Activated CD8-positive, alpha-beta T cell treated with anti-CD3 and anti-CD28 coated beads for 36 hours (primary cell): Measurements from ENCODE around the gene ANKRD22. TPM values are rescaled to one million over a fixed set of nuclear protein-coding genes. Genes with fewer than 3 reads are reported as not detected.

Source experiments
- ATAC-seq: fragments of 200-7000 bp; cut with Tn5 transposase; one replicate; pipeline ENCODE4 v1.10.0; 2021; ENCODE audit warnings: mild to moderate bottlenecking, moderate library complexity
- CTCF ChIA-PET: fragments of 350-600 bp; sonication (Branson Sonifier 250); formaldehyde crosslinking; loops from one replicate; lab custom pipeline; 2021; ENCODE audit warnings: antibody characterized with exemption; lab: Charles Lee
- POLR2A ChIA-PET: fragments of 350-600 bp; sonication (Branson Sonifier 250); formaldehyde crosslinking; loops from one replicate; lab custom pipeline; 2021; ENCODE audit warnings: antibody characterized with exemption; lab: Charles Lee
- DNase-seq: peaks from one replicate; pipeline ENCODE4 v3.0.0-alpha.2; 2020
- H3K27ac Mint-ChIP-seq: one replicate; pipeline ENCODE4 v1.8.0; 2021; ENCODE audit warnings: mild to moderate bottlenecking, mixed read lengths
- H3K27me3 Mint-ChIP-seq: one replicate; pipeline ENCODE4 v1.8.0; 2021; ENCODE audit warnings: mixed read lengths
- H3K36me3 Mint-ChIP-seq: one replicate; pipeline ENCODE4 v1.8.0; 2021; ENCODE audit warnings: low read depth, mixed read lengths
- H3K4me1 Mint-ChIP-seq: one replicate; pipeline ENCODE4 v1.8.0; 2021; ENCODE audit warnings: low read depth, mixed read lengths
- H3K4me3 Mint-ChIP-seq: one replicate; pipeline ENCODE4 v1.8.0; 2021; ENCODE audit warnings: mild to moderate bottlenecking, moderate library complexity, mixed read lengths
- H3K9me3 Mint-ChIP-seq: one replicate; pipeline ENCODE4 v1.8.0; 2021; ENCODE audit warnings: mixed read lengths
- intact Hi-C: fragments of 100-400 bp; cut with micrococcal nuclease; formaldehyde crosslinking; loops from one replicate; pipeline ENCODE4 v1.10.0; 2022
- total RNA-seq, 2 experiments: library from RNA; stranded (reverse); gene quantifications; one replicate each; pipeline ENCODE4 v1.2.3, GENCODE V29; 2021
- TF ChIP-seq, protein P1 (sequence below): fragments of 200-600 bp; IDR thresholded peaks from one replicate; pipeline ENCODE4 v1.8.0; 2022; ENCODE audit warnings: antibody characterized with exemption, mild to moderate bottlenecking

Gene ANKRD22
- total RNA-seq, 2 experiments from 2014 or later = not detected

DNA sequence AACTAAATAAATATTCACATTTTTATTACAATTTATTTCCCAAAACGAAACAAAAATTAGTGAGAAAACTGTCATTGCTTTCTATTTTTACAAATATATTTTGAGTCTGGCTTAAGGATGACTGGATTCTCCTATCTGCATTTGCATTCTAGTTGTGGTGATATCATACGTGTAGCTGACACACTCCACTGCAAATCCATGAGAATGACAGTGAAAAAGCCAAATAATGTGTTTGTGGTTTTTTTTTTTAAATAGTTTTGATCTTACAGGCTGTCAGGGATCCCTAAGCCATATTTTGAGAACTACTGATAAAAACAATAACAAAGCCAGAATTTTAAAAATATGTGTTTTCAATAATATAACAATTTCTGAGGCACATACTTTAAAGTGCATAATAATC, 22.6 kb upstream of the ANKRD22 start:
- Mint-ChIP-seq H3K4me1 (peaks cover 20% of the 10 kb centered on the region), H3K4me3 (no peak overlapping the region), H3K9me3 (no peaks in the 10 kb centered on the region), H3K27ac (no peak overlapping the region), H3K27me3 (peaks cover 2% of the 10 kb centered on the region), H3K36me3 (no peaks in the 10 kb centered on the region)
- intact Hi-C loops = no loop called here
- ATAC-seq (no peak), DNase-seq (no peak)
- ChIA-PET CTCF (interaction anchor here (1.0 to 1.7 kb wide), 4 partner anchors 12 to 59 kb away, joined by 3 to 5 read pairs (median 4); no protein-coding TSS in a partner anchor), POLR2A (interaction anchor here (1.0 kb wide), 1 partner anchor 40 kb away, joined by 4 read pairs; no protein-coding TSS in a partner anchor)
- TF ChIP-seq, protein P1, sequence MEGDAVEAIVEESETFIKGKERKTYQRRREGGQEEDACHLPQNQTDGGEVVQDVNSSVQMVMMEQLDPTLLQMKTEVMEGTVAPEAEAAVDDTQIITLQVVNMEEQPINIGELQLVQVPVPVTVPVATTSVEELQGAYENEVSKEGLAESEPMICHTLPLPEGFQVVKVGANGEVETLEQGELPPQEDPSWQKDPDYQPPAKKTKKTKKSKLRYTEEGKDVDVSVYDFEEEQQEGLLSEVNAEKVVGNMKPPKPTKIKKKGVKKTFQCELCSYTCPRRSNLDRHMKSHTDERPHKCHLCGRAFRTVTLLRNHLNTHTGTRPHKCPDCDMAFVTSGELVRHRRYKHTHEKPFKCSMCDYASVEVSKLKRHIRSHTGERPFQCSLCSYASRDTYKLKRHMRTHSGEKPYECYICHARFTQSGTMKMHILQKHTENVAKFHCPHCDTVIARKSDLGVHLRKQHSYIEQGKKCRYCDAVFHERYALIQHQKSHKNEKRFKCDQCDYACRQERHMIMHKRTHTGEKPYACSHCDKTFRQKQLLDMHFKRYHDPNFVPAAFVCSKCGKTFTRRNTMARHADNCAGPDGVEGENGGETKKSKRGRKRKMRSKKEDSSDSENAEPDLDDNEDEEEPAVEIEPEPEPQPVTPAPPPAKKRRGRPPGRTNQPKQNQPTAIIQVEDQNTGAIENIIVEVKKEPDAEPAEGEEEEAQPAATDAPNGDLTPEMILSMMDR = no peak

DNA sequence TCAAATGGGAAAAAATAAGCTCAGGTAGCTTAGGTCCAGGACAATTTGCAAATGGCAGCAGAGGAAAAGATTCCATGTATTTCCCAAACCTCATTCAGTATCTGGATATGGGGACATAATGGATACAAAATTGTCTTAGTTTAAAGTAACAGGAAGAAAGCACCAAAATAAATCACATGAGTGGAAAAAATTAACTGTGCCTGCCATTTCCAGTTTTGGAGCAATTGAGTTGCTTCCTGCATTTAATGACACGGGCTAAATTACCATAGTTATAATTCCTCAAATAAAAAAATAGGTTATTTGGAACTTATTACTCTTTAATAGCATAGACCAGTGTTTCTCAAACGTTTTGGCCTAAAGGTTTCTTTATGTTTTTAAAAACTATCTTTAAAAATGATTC, 22.1 kb upstream of the ANKRD22 start:
- peaks cover 2% of the 10 kb centered on the region for H3K27me3 Mint-ChIP-seq
- H3K36me3 Mint-ChIP-seq = no peaks in the 10 kb centered on the region
- H3K4me1 Mint-ChIP-seq = peaks cover 15% of the 10 kb centered on the region
- DNase-seq (no peak), ATAC-seq (no peak)
- no peaks in the 10 kb centered on the region for H3K9me3 Mint-ChIP-seq
- ChIA-PET CTCF (interaction anchor here (1.0 to 1.7 kb wide), 4 partner anchors 12 to 59 kb away, joined by 3 to 5 read pairs (median 4); no protein-coding TSS in a partner anchor), POLR2A (no interaction called here)
- TF ChIP-seq, protein P1 = no peak
- H3K4me3 Mint-ChIP-seq = no peak overlapping the region
- intact Hi-C loops = no loop called here
- no peak overlapping the region for H3K27ac Mint-ChIP-seq

DNA sequence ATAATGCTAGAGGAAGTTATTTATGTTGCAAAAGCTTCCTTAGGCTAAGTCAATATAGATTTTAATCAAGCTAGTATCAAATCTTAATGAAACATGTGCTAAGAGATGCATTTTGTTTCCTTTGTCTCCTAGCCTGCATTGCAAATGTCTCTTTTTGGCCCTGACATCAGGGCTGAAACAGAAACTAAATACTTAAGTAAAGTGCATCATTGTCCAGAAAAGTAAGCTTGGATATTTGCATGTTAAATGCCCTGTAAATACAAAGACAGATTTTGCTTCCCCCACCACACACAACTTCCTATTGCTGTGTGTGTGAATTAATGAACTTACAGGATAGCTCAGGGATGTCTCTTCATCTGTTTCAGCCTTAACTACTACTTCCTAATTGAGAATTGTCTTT, 18.4 kb upstream of the ANKRD22 start:
- Mint-ChIP-seq H3K9me3 (no peaks in the 10 kb centered on the region), H3K27me3 (peaks cover 2% of the 10 kb centered on the region), H3K4me1 (no peaks in the 10 kb centered on the region), H3K27ac (no peak overlapping the region), H3K4me3 (no peak overlapping the region), H3K36me3 (no peaks in the 10 kb centered on the region)
- no peak for ATAC-seq
- ChIA-PET POLR2A (interaction anchor here (0.6 to 2.0 kb wide), 2 partner anchors 9 to 10 kb away, joined by 3 to 15 read pairs; partner anchors contain the start of gene STAMBPL1), CTCF (interaction anchor here (1.1 to 2.7 kb wide), 5 partner anchors 10 to 63 kb away, joined by 3 to 19 read pairs (median 6); partner anchors contain the start of gene STAMBPL1)
- TF ChIP-seq, protein P1 = no peak
- no peak for DNase-seq
- intact Hi-C loops = no loop called here

DNA sequence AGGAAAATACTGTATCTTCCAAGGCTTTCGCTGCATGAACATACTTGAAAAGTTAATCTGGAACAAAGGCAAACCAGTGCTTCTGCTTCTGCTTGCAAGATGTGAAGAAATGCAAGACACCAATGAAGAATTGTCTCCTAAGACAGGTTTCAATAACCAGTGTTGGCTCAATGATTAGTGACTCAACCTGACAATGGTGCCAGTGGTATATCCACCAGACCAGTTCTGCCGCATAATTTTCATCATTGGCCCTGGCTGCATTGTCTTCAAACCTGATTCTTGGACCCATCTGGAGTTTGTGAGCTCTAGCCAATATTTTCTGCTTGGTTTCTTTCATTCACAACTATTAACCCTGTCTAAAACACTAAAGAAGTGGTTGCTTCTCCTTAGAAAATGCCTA, 14.8 kb upstream of the ANKRD22 start:
- no peak overlapping the region for H3K4me3 Mint-ChIP-seq
- intact Hi-C loops = no loop called here
- no peaks in the 10 kb centered on the region for H3K4me1 Mint-ChIP-seq
- ChIA-PET POLR2A (no interaction called here), CTCF (interaction anchor here (1.1 kb wide), 1 partner anchor 13 kb away, joined by 3 read pairs; no protein-coding TSS in a partner anchor)
- no peak overlapping the region for H3K27ac Mint-ChIP-seq
- no peaks in the 10 kb centered on the region for H3K36me3 Mint-ChIP-seq
- DNase-seq = no peak
- H3K9me3 Mint-ChIP-seq = no peaks in the 10 kb centered on the region
- H3K27me3 Mint-ChIP-seq = peaks cover 5% of the 10 kb centered on the region
- no peak for ATAC-seq
- TF ChIP-seq, protein P1 = no peak

DNA sequence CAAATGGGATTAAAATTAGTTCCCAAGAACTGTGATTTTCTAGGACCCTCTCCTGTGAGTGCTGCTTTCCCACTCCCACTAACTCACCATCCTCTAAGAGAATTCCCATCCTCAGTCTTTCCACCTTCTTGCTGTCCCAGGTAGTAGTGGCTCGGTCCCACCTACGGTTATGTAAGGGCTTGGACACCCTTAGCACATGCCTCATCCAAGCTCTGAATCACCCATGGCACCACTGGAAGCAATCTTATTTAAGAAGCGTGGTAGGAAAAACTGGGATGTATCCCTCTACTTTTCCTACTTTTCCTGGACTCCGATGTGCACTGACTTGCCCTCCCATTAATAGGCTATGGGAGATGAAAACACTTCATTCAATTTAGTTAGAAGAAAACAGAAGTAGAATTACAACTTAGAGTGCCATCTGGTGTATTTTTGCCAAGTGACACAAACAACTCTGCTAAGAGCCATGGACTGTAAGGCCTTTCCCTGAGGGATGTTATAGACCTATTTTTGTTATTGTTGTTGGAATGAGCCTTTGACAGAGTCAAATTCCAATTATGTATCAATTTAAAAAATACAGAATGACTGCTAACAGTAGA, 13.7 kb upstream of the ANKRD22 start:
- Mint-ChIP-seq H3K9me3 (no peaks in the 10 kb centered on the region), H3K4me1 (no peaks in the 10 kb centered on the region), H3K27ac (no peak overlapping the region), H3K27me3 (peaks cover 5% of the 10 kb centered on the region), H3K4me3 (no peak overlapping the region), H3K36me3 (no peaks in the 10 kb centered on the region)
- no peak for DNase-seq
- ChIA-PET POLR2A (no interaction called here), CTCF (interaction anchor here (0.7 to 1.6 kb wide), 7 partner anchors 12 to 180 kb away, joined by 3 to 9 read pairs (median 3); no protein-coding TSS in a partner anchor)
- intact Hi-C loops = no loop called here
- TF ChIP-seq, protein P1 = no peak
- ATAC-seq = no peak
